ENCODE measurements around the gene CZIB. TPM values are rescaled to one million over a fixed set of nuclear protein-coding genes. Genes with fewer than 3 reads are reported as not detected.

CZIB gene
- total and polyA plus RNA-seq, 2 of the 13 experiments (the other 11 are each of a cell fraction or from before 2014, with no cell fraction given): 49.2 to 67.0 TPM

DNA sequence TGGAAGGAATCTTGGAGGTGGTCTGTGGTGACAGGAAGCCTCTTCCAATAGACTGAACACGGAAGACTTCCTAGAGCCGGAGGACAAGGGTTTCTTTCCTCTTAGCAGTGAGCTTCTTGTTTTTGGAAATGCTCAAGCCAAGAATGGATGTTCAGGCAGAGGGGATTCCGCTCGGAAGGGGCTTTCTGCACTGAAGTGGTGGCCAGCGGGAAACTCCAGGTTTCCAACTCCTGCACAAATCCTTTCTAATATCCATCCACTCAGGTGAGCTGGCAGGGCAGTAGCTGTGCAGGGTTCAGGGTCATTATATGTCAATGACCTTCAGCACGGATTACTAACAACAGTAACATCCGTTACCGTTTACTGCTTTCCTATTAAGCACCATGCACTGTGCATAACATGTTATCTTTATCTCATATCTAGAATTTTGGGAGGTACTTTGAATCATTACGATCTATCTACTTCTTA, 24.4 kb downstream of the CZIB start (continued):
- TF ChIP-seq MBD4 (IDR thresholded peaks at IDR 0.05; ENCODE audit: borderline replicate concordance, low read length) (0 out of 2 replicates have a peak, but pooled peaks have one; percentile 0), ZNF816 (CRISPR knock-in tag; IDR thresholded peaks at IDR 0.05; ENCODE audit: borderline replicate concordance) (no peak), ESRRA (CRISPR knock-in tag; IDR thresholded peaks at IDR 0.05; ENCODE audit: low read depth) (peak; percentile 84), TFAP4 (IDR thresholded peaks at IDR 0.05; ENCODE audit: borderline replicate concordance, low read depth) (peak; percentile 5; the same call in 1 of the 2 replicates), EEA1 (CRISPR knock-in tag; IDR thresholded peaks at IDR 0.05; ENCODE audit: borderline replicate concordance) (no peak), KDM6A (CRISPR knock-in tag; IDR thresholded peaks at IDR 0.05; ENCODE audit: low read depth) (peak; percentile 46), IRF2 (CRISPR knock-in tag; IDR thresholded peaks at IDR 0.05) (0 out of 2 replicates have a peak, but pooled peaks have one; percentile 14), GFI1 (CRISPR knock-in tag; IDR thresholded peaks at IDR 0.05; ENCODE audit: borderline replicate concordance) (0 out of 2 replicates have a peak, but pooled peaks have one; percentile 66), ZMYM2 (CRISPR knock-in tag; IDR thresholded peaks at IDR 0.05) (no peak), NR2F1 (CRISPR knock-in tag; IDR thresholded peaks at IDR 0.05) (peak; percentile 24 to 52; a peak in 1 of 4 replicates), PITX1 (CRISPR knock-in tag; IDR thresholded peaks at IDR 0.05) (peak; percentile 87), FOXP1 (IDR thresholded peaks at IDR 0.05) (no peak), FOXP1 (CRISPR knock-in tag; IDR thresholded peaks at IDR 0.05) (peak; percentile 55), ETV5 (CRISPR knock-in tag; IDR thresholded peaks at IDR 0.05; ENCODE audit: borderline replicate concordance) (peak; percentile 32; the same call in 1 of the 2 replicates), SOX5 (CRISPR knock-in tag; IDR thresholded peaks at IDR 0.05; ENCODE audit: borderline replicate concordance) (0 out of 2 replicates have a peak, but pooled peaks have one; percentile 38), CBX1 (IDR thresholded peaks at IDR 0.05; ENCODE audit: low read depth) (no peak), NR1H2 (CRISPR knock-in tag; IDR thresholded peaks at IDR 0.05; ENCODE audit: borderline replicate concordance, low read depth) (peak; percentile 70; the same call in 1 of the 2 replicates), ZEB1 (IDR thresholded peaks at IDR 0.05; ENCODE audit: insufficient replicate concordance, low read depth) (peak; percentile 45), CREM (IDR thresholded peaks at IDR 0.05) (peak; percentile 42; the same call in 1 of the 2 replicates), CREM (CRISPR knock-in tag; IDR thresholded peaks at IDR 0.05) (no peak), SOX6 (IDR thresholded peaks at IDR 0.05) (no peak), SOX6 (CRISPR knock-in tag; IDR thresholded peaks at IDR 0.05) (peak; percentile 53), FOXA1 (IDR thresholded peaks at IDR 0.05) (no peak), FOXA1 (CRISPR knock-in tag; IDR thresholded peaks at IDR 0.05) (no peak), DPF2 (CRISPR knock-in tag; IDR thresholded peaks at IDR 0.05; ENCODE audit: borderline replicate concordance, low read depth) (0 out of 2 replicates have a peak, but pooled peaks have one; percentile 31), SIX1 (CRISPR knock-in tag; IDR thresholded peaks at IDR 0.05; ENCODE audit: borderline replicate concordance) (peak; percentile 3; the same call in 1 of the 2 replicates), ZNF12 (CRISPR knock-in tag; IDR thresholded peaks at IDR 0.05) (no peak)
- TF ChIP-seq, protein P1, sequence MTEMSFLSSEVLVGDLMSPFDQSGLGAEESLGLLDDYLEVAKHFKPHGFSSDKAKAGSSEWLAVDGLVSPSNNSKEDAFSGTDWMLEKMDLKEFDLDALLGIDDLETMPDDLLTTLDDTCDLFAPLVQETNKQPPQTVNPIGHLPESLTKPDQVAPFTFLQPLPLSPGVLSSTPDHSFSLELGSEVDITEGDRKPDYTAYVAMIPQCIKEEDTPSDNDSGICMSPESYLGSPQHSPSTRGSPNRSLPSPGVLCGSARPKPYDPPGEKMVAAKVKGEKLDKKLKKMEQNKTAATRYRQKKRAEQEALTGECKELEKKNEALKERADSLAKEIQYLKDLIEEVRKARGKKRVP (CRISPR knock-in tag; IDR thresholded peaks at IDR 0.05): 0 out of 4 replicates have a peak, but pooled peaks of 1 of the 2 experiments have one; percentile 20
- TF ChIP-seq, protein P2, sequence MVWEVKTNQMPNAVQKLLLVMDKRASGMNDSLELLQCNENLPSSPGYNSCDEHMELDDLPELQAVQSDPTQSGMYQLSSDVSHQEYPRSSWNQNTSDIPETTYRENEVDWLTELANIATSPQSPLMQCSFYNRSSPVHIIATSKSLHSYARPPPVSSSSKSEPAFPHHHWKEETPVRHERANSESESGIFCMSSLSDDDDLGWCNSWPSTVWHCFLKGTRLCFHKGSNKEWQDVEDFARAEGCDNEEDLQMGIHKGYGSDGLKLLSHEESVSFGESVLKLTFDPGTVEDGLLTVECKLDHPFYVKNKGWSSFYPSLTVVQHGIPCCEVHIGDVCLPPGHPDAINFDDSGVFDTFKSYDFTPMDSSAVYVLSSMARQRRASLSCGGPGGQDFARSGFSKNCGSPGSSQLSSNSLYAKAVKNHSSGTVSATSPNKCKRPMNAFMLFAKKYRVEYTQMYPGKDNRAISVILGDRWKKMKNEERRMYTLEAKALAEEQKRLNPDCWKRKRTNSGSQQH (CRISPR knock-in tag; IDR thresholded peaks at IDR 0.05; ENCODE audit: low read depth): 0 out of 2 replicates have a peak, but pooled peaks have one; percentile 15

Measured in HepG2 (cell line).